HEK293T (cell line): ENCODE measurements around the gene C1orf52.

Source experiments
- CTCF ChIA-PET: fragments of 350-600 bp; formaldehyde crosslinking; extraction: SDS; loops from one replicate; lab custom pipeline; 2021; ENCODE audit warnings: antibody characterized with exemption, inconsistent platforms; lab: Yijun Ruan, JAX
- POLR2A ChIA-PET: fragments of 350-600 bp; formaldehyde crosslinking; extraction: SDS; loops from one replicate; lab custom pipeline; 2020; ENCODE audit warnings: antibody characterized with exemption, inconsistent platforms; lab: Yijun Ruan, JAX
- DNase-seq: peaks from one replicate; pipeline ENCODE4 v3.0.0; 2012; ENCODE audit warnings: mixed read lengths; ENCODE audit errors: extremely low spot score
- ARNT ChIP-seq: fragments of 450-650 bp; IDR thresholded peaks from 2 replicates; pipeline ENCODE4 v1.6.1; 2017; ENCODE audit warnings: mild to moderate bottlenecking
- BHLHE40 ChIP-seq: fragments of 450-650 bp; IDR thresholded peaks from 2 replicates; pipeline ENCODE4 v1.6.1; 2016; ENCODE audit warnings: mild to moderate bottlenecking, moderate library complexity, borderline replicate concordance
- CTBP1 ChIP-seq: fragments of 450-650 bp; IDR thresholded peaks from 2 replicates; pipeline ENCODE4 v1.6.1; 2016; ENCODE audit warnings: borderline replicate concordance
- ELF4 ChIP-seq: fragments of 450-650 bp; IDR thresholded peaks from 2 replicates; pipeline ENCODE4 v1.6.1; 2017; ENCODE audit warnings: antibody characterized with exemption
- FOXA1 ChIP-seq: fragments of 450-650 bp; IDR thresholded peaks from 2 replicates; pipeline ENCODE4 v1.6.1; 2016; ENCODE audit warnings: mild to moderate bottlenecking
- FOXK2 ChIP-seq: fragments of 450-650 bp; IDR thresholded peaks from 2 replicates; pipeline ENCODE4 v1.6.1; 2016; ENCODE audit warnings: mild to moderate bottlenecking
- FOXM1 ChIP-seq: fragments of 450-650 bp; IDR thresholded peaks from 2 replicates; pipeline ENCODE4 v1.6.1; 2017; ENCODE audit warnings: mild to moderate bottlenecking, borderline replicate concordance
- HDGF ChIP-seq: fragments of 450-650 bp; IDR thresholded peaks from 2 replicates; pipeline ENCODE4 v1.6.1; 2017; ENCODE audit warnings: antibody characterized with exemption, borderline replicate concordance
- L3MBTL2 ChIP-seq: fragments of 450-650 bp; conservative IDR thresholded peaks from 2 replicates; pipeline ENCODE4 v1.6.1; 2016; ENCODE audit warnings: mild to moderate bottlenecking
- LEF1 ChIP-seq: fragments of 450-650 bp; IDR thresholded peaks from 2 replicates; pipeline ENCODE4 v1.6.1; 2017; ENCODE audit warnings: mild to moderate bottlenecking, borderline replicate concordance
- NFRKB ChIP-seq: fragments of 450-650 bp; IDR thresholded peaks from 2 replicates; pipeline ENCODE4 v1.6.1; 2016; ENCODE audit warnings: mild to moderate bottlenecking, moderate library complexity
- PKNOX1 ChIP-seq: fragments of 450-650 bp; IDR thresholded peaks from 2 replicates; pipeline ENCODE4 v1.6.1; 2016
- SP1 ChIP-seq: fragments of 450-650 bp; IDR thresholded peaks from 2 replicates; pipeline ENCODE4 v1.6.1; 2017
- SUZ12 ChIP-seq: fragments of 450-650 bp; IDR thresholded peaks from 2 replicates; pipeline ENCODE4 v1.6.1; 2016; ENCODE audit warnings: mild to moderate bottlenecking
- TARDBP ChIP-seq: fragments of 450-650 bp; IDR thresholded peaks from 2 replicates; pipeline ENCODE4 v1.6.1; 2016
- ZNF384 ChIP-seq: fragments of 450-650 bp; IDR thresholded peaks from 2 replicates; pipeline ENCODE4 v1.6.1; 2016

The C1orf52 gene

GRCh38 chr1:85259118-85259911, at the start of gene C1orf52:
Gene C1orf52, minus strand, starts transcription at chr1:85259662. Its CDS starts 29 bp downstream, at chr1:85259633.
- TF ChIP-seq L3MBTL2 (peak; percentile 58), FOXM1 (no peak), PKNOX1 (peak; percentile 51), ELF4 (peak; percentile 62; the same call in 1 of the 2 replicates)
- CTCF ChIA-PET = interaction anchor here (0.6 to 6.5 kb wide), 25 partner anchors 8 to 315 kb away, joined by 3 to 55 read pairs (median 3); partner anchors contain the start of gene BCL10
- POLR2A ChIA-PET = interaction anchor here (0.7 to 3.1 kb wide), 14 partner anchors 13 to 317 kb away, joined by 3 to 26 read pairs (median 4); partner anchors contain the start of genes BCL10, MCOLN2 and SYDE2
- DNase-seq = peak; percentile 96

GRCh38 chr1:85308833-85309350, 49.4 kb upstream of the C1orf52 start:
- DNase-seq = no peak
- TF ChIP-seq CTBP1 (no peak), ARNT (no peak), HDGF (no peak), ZNF384 (no peak), L3MBTL2 (no peak), PKNOX1 (no peak), FOXK2 (no peak), BHLHE40 (no peak), FOXA1 (no peak), TARDBP (no peak), SUZ12 (no peak), FOXM1 (no peak), NFRKB (no peak)
- ChIA-PET POLR2A (interaction anchor here (1.4 to 1.6 kb wide), 2 partner anchors 156 to 272 kb away, joined by 4 to 6 read pairs; partner anchors contain the start of genes CCN1 and DDAH1), CTCF (interaction anchor here (0.6 to 1.7 kb wide), 10 partner anchors 11 to 708 kb away, joined by 3 to 8 read pairs (median 4); partner anchors contain the start of gene ZNHIT6)

- no peak for TF ChIP-seq ZNF384
- no peak for TF ChIP-seq FOXK2
- no peak for TF ChIP-seq ARNT
- no peak for TF ChIP-seq L3MBTL2
- no peak for TF ChIP-seq ELF4
- TF ChIP-seq CTBP1 = no peak
- TF ChIP-seq BHLHE40 = no peak
- TF ChIP-seq NFRKB = no peak
- no peak for TF ChIP-seq FOXM1
- TF ChIP-seq HDGF = no peak
- TF ChIP-seq SP1 = no peak
- no peak for TF ChIP-seq TARDBP
- TF ChIP-seq PKNOX1 = no peak
- no peak for TF ChIP-seq SUZ12
- TF ChIP-seq FOXA1 = no peak
- TF ChIP-seq LEF1 = no peak
- POLR2A ChIA-PET = interaction anchor here (1.4 to 1.6 kb wide), 2 partner anchors 157 to 273 kb away, joined by 4 to 6 read pairs; partner anchors contain the start of genes CCN1 and DDAH1
- CTCF ChIA-PET = interaction anchor here (0.5 to 1.7 kb wide), 11 partner anchors 10 to 586 kb away, joined by 3 to 8 read pairs (median 3); partner anchors contain the start of gene ZNHIT6
- DNase-seq = peak; percentile 91
These were observed 48.7 kb upstream of the C1orf52 start for GRCh38 chr1:85307987-85308832.

GRCh38 chr1:85306236-85306635, 46.8 kb upstream of the C1orf52 start:
- DNase-seq = no peak
- ChIA-PET CTCF (interaction anchor here (0.8 kb wide), 1 partner anchor 387 kb away, joined by 3 read pairs; no protein-coding TSS in a partner anchor), POLR2A (interaction anchor here (1.5 kb wide), 1 partner anchor 275 kb away, joined by 3 read pairs; the partner anchor contains the start of gene CCN1)
- TF ChIP-seq FOXM1 (no peak), CTBP1 (no peak), SP1 (no peak), SUZ12 (no peak), FOXA1 (no peak), PKNOX1 (no peak)
